HEK293 (cell line): ENCODE measurements around the gene ZNF799.

Source experiments
- FEZF1 ChIP-seq: fragments of 450-650 bp; formaldehyde crosslinking; IDR thresholded peaks from 2 replicates; pipeline ENCODE4 v1.5.1; 2016; ENCODE audit warnings: missing biosample characterization, missing genetic modification characterization
- GLIS2 ChIP-seq: fragments of 450-650 bp; formaldehyde crosslinking; IDR thresholded peaks from 2 replicates; pipeline ENCODE4 v1.5.1; 2016; ENCODE audit warnings: missing biosample characterization, missing genetic modification characterization
- SCRT2 ChIP-seq: fragments of 450-650 bp; formaldehyde crosslinking; IDR thresholded peaks from 2 replicates; pipeline ENCODE4 v1.5.1; 2016; ENCODE audit warnings: missing biosample characterization, missing genetic modification characterization
- ZBTB17 ChIP-seq: fragments of 450-650 bp; formaldehyde crosslinking; IDR thresholded peaks from 2 replicates; pipeline ENCODE4 v1.5.1; 2016; ENCODE audit warnings: missing biosample characterization, missing genetic modification characterization
- ZBTB20 ChIP-seq: fragments of 450-650 bp; formaldehyde crosslinking; IDR thresholded peaks from 2 replicates; pipeline ENCODE4 v1.5.1; 2016; ENCODE audit warnings: missing biosample characterization, missing genetic modification characterization
- ZIC2 ChIP-seq: fragments of 450-650 bp; formaldehyde crosslinking; IDR thresholded peaks from 2 replicates; pipeline ENCODE4 v1.5.1; 2016; ENCODE audit warnings: missing biosample characterization, missing genetic modification characterization
- ZNF112 ChIP-seq: fragments of 450-650 bp; formaldehyde crosslinking; IDR thresholded peaks from 2 replicates; pipeline ENCODE4 v1.5.0; 2017; ENCODE audit warnings: missing biosample characterization, missing genetic modification characterization
- ZNF138 ChIP-seq: fragments of 450-650 bp; formaldehyde crosslinking; IDR thresholded peaks from 2 replicates; pipeline ENCODE4 v1.5.1; 2016; ENCODE audit warnings: missing biosample characterization, missing genetic modification characterization, borderline replicate concordance
- ZNF155 ChIP-seq: fragments of 450-650 bp; formaldehyde crosslinking; IDR thresholded peaks from 2 replicates; pipeline ENCODE4 v1.5.1; 2016; ENCODE audit warnings: missing biosample characterization, missing genetic modification characterization
- ZNF16 ChIP-seq: fragments of 450-650 bp; formaldehyde crosslinking; IDR thresholded peaks from 2 replicates; pipeline ENCODE4 v1.5.1; 2016; ENCODE audit warnings: low read depth, missing biosample characterization, missing genetic modification characterization
- ZNF341 ChIP-seq: fragments of 450-650 bp; formaldehyde crosslinking; IDR thresholded peaks from 2 replicates; pipeline ENCODE4; 2016; ENCODE audit warnings: low read depth, missing biosample characterization, missing genetic modification characterization
- ZNF404 ChIP-seq: fragments of 450-650 bp; formaldehyde crosslinking; IDR thresholded peaks from 2 replicates; pipeline ENCODE4 v1.5.1; 2017; ENCODE audit warnings: missing biosample characterization, missing genetic modification characterization
- ZNF558 ChIP-seq: fragments of 450-650 bp; formaldehyde crosslinking; IDR thresholded peaks from 2 replicates; pipeline ENCODE4 v1.5.1; 2016; ENCODE audit warnings: missing biosample characterization, missing genetic modification characterization
- ZNF654 ChIP-seq: fragments of 450-650 bp; formaldehyde crosslinking; IDR thresholded peaks from 2 replicates; pipeline ENCODE4 v1.5.1; 2016; ENCODE audit warnings: low read depth, missing biosample characterization, missing genetic modification characterization
- ZNF660 ChIP-seq: fragments of 450-650 bp; IDR thresholded peaks from 2 replicates; pipeline ENCODE4 v1.5.1; 2018; ENCODE audit warnings: missing biosample characterization, mild to moderate bottlenecking, missing genetic modification characterization
- TF ChIP-seq, protein P1 (sequence below): fragments of 450-650 bp; formaldehyde crosslinking; IDR thresholded peaks from 2 replicates; pipeline ENCODE4 v1.5.1; 2017; ENCODE audit warnings: missing biosample characterization, missing genetic modification characterization
- TF ChIP-seq, protein P2 (sequence below): fragments of 450-650 bp; formaldehyde crosslinking; IDR thresholded peaks from 2 replicates; pipeline ENCODE4 v1.5.1; 2016; ENCODE audit warnings: missing biosample characterization, missing genetic modification characterization
- TF ChIP-seq, protein P3 (sequence below): fragments of 450-650 bp; formaldehyde crosslinking; IDR thresholded peaks from 2 replicates; pipeline ENCODE4 v1.5.1; 2016; ENCODE audit warnings: missing biosample characterization, missing genetic modification characterization
- TF ChIP-seq, protein P4 (sequence below): fragments of 450-650 bp; formaldehyde crosslinking; optimal IDR thresholded peaks from 2 replicates; pipeline ENCODE3; 2016; ENCODE audit warnings: missing biosample characterization, mild to moderate bottlenecking, missing genetic modification characterization
- TF ChIP-seq, protein P5 (sequence below): fragments of 450-650 bp; formaldehyde crosslinking; IDR thresholded peaks from 2 replicates; pipeline ENCODE4 v1.5.1; 2016; ENCODE audit warnings: missing biosample characterization, missing genetic modification characterization, low read depth
- TF ChIP-seq, protein P6 (sequence below): fragments of 450-650 bp; formaldehyde crosslinking; IDR thresholded peaks from 2 replicates; pipeline ENCODE4 v1.5.1; 2016; ENCODE audit warnings: missing biosample characterization, missing genetic modification characterization

ZNF799 gene

DNA sequence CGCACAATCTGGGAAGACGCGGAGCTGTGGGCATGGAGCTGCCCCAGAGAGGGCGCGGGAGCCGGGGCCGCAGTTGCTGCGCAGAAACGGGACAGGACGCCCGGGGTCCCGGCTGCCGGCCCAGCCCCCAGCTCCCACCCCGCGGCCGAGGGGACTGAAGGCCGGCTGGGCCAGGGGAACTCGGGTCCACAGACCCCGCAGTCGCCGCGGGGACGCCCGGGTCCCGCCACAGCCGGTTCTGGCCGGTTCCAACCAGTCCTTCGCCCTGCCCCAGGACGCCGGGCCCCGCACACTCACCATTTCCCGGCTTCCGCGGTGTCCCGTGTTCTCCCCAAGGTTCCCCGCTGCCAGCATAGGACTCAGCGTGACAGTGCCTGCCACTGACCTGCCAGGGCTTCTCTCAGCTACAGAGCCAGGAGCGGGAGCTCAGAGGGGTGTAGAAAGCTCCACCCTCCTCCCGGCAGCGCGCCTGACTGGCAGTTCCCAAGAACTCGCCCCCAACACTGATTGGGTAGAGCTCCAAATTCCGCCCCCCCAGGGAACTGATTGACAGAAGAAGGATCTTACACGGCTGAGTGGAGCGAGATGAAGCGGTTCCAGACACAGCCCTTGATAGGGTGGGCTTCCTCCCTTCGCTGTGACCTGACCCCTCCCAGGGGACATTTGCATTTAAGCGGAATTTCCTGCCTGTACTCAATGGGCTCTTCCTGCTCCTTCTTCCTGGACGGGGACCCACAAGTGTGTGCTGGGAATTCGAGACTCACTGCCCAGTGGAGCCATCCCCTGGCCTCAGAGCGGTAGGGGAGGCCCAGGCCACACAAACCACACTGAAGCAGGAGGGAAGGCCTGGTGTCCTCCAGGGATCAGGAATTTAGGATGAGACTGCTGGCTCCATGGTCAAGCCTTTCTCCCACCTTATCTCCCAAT lies 35.6 kb downstream of the ZNF799 start, which contains the start of gene ZNF442 (continued):
- TF ChIP-seq, protein P1, sequence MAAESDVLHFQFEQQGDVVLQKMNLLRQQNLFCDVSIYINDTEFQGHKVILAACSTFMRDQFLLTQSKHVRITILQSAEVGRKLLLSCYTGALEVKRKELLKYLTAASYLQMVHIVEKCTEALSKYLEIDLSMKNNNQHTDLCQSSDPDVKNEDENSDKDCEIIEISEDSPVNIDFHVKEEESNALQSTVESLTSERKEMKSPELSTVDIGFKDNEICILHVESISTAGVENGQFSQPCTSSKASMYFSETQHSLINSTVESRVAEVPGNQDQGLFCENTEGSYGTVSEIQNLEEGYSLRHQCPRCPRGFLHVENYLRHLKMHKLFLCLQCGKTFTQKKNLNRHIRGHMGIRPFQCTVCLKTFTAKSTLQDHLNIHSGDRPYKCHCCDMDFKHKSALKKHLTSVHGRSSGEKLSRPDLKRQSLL = peak; percentile 57; the same call in 1 of the 2 replicates
- TF ChIP-seq ZIC2 (tag by site-specific recombination) (peak; percentile 75), ZNF138 (no peak), FEZF1 (no peak), ZNF558 (tag by site-specific recombination) (no peak; the same call in 1 of the 2 replicates), ZBTB20 (tag by site-specific recombination) (peak; percentile 63; the same call in 1 of the 2 replicates), ZNF112 (tag by site-specific recombination) (no peak), ZNF404 (tag by site-specific recombination) (no peak), SCRT2 (tag by site-specific recombination) (peak; percentile 64), ZNF341 (tag by site-specific recombination) (peak; percentile 77), ZBTB17 (tag by site-specific recombination) (peak; percentile 71), ZNF654 (peak; percentile 28), ZNF155 (tag by site-specific recombination) (no peak), GLIS2 (peak; percentile 65), ZNF660 (tag by site-specific recombination) (no peak), ZNF16 (tag by site-specific recombination) (no peak)
- TF ChIP-seq, protein P2, sequence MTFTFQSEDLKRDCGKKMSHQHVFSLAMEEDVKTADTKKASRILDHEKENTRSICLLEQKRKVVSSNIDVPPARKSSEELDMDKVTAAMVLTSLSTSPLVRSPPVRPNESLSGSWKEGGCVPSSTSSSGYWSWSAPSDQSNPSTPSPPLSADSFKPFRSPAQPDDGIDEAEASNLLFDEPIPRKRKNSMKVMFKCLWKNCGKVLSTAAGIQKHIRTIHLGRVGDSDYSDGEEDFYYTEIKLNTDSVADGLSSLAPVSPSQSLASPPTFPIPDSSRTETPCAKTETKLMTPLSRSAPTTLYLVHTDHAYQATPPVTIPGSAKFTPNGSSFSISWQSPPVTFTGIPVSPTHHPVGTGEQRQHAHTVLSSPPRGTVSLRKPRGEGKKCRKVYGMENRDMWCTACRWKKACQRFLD (tag by site-specific recombination) = no peak
- TF ChIP-seq, protein P3, sequence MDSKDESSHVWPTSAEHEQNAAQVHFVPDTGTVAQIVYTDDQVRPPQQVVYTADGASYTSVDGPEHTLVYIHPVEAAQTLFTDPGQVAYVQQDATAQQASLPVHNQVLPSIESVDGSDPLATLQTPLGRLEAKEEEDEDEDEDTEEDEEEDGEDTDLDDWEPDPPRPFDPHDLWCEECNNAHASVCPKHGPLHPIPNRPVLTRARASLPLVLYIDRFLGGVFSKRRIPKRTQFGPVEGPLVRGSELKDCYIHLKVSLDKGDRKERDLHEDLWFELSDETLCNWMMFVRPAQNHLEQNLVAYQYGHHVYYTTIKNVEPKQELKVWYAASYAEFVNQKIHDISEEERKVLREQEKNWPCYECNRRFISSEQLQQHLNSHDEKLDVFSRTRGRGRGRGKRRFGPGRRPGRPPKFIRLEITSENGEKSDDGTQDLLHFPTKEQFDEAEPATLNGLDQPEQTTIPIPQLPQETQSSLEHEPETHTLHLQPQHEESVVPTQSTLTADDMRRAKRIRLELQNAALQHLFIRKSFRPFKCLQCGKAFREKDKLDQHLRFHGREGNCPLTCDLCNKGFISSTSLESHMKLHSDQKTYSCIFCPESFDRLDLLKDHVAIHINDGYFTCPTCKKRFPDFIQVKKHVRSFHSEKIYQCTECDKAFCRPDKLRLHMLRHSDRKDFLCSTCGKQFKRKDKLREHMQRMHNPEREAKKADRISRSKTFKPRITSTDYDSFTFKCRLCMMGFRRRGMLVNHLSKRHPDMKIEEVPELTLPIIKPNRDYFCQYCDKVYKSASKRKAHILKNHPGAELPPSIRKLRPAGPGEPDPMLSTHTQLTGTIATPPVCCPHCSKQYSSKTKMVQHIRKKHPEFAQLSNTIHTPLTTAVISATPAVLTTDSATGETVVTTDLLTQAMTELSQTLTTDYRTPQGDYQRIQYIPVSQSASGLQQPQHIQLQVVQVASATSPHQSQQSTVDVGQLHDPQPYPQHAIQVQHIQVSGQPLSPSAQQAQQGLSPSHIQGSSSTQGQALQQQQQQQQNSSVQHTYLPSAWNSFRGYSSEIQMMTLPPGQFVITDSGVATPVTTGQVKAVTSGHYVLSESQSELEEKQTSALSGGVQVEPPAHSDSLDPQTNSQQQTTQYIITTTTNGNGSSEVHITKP = peak; percentile 87
- TF ChIP-seq, protein P4, sequence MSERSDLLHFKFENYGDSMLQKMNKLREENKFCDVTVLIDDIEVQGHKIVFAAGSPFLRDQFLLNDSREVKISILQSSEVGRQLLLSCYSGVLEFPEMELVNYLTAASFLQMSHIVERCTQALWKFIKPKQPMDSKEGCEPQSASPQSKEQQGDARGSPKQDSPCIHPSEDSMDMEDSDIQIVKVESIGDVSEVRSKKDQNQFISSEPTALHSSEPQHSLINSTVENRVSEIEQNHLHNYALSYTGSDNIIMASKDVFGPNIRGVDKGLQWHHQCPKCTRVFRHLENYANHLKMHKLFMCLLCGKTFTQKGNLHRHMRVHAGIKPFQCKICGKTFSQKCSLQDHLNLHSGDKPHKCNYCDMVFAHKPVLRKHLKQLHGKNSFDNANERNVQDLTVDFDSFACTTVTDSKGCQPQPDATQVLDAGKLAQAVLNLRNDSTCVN (tag by site-specific recombination) = peak; percentile 47
- TF ChIP-seq, protein P5, sequence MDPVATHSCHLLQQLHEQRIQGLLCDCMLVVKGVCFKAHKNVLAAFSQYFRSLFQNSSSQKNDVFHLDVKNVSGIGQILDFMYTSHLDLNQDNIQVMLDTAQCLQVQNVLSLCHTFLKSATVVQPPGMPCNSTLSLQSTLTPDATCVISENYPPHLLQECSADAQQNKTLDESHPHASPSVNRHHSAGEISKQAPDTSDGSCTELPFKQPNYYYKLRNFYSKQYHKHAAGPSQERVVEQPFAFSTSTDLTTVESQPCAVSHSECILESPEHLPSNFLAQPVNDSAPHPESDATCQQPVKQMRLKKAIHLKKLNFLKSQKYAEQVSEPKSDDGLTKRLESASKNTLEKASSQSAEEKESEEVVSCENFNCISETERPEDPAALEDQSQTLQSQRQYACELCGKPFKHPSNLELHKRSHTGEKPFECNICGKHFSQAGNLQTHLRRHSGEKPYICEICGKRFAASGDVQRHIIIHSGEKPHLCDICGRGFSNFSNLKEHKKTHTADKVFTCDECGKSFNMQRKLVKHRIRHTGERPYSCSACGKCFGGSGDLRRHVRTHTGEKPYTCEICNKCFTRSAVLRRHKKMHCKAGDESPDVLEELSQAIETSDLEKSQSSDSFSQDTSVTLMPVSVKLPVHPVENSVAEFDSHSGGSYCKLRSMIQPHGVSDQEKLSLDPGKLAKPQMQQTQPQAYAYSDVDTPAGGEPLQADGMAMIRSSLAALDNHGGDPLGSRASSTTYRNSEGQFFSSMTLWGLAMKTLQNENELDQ (tag by site-specific recombination) = no peak
- TF ChIP-seq, protein P6, sequence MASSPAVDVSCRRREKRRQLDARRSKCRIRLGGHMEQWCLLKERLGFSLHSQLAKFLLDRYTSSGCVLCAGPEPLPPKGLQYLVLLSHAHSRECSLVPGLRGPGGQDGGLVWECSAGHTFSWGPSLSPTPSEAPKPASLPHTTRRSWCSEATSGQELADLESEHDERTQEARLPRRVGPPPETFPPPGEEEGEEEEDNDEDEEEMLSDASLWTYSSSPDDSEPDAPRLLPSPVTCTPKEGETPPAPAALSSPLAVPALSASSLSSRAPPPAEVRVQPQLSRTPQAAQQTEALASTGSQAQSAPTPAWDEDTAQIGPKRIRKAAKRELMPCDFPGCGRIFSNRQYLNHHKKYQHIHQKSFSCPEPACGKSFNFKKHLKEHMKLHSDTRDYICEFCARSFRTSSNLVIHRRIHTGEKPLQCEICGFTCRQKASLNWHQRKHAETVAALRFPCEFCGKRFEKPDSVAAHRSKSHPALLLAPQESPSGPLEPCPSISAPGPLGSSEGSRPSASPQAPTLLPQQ = peak; percentile 86
